A549 (cell line): ENCODE data around the gene IL1F10.

Source experiments
- CTCF ChIP-seq: fragments of >200 bp; sonication (Bioruptor Twin); formaldehyde crosslinking; IDR thresholded peaks from 3 replicates; pipeline ENCODE4 v1.5.1; 2016
- FOSB ChIP-seq: fragments of 250-450 bp; sonication (Bioruptor Pico); IDR thresholded peaks from 2 replicates; pipeline ENCODE4 v1.5.0; 2020; ENCODE audit warnings: mild to moderate bottlenecking, moderate library complexity
- MYC ChIP-seq: IDR thresholded peaks from 2 replicates; pipeline ENCODE4 v1.6.1; 2012; ENCODE audit warnings: mild to moderate bottlenecking, inconsistent platforms, low read length, improper control_type of control experiment, borderline replicate concordance
- POLR2A ChIP-seq: IDR thresholded peaks from 2 replicates; pipeline ENCODE4 v1.6.1; 2012; ENCODE audit warnings: mild to moderate bottlenecking, low read length
- POLR2AphosphoS2 ChIP-seq: conservative IDR thresholded peaks from 2 replicates; pipeline ENCODE4 v1.6.1; 2012; ENCODE audit warnings: low read length, improper control_type of control experiment, inconsistent platforms
- RAD21 ChIP-seq, 2 experiments: fragments of >200 bp in 1 of 2; sonication (Bioruptor Twin) in 1 of 2; formaldehyde crosslinking in 1 of 2; IDR thresholded peaks in 1 of 2; conservative IDR thresholded peaks in 1 of 2; 2 replicates in 1 of 2; 3 replicates in 1 of 2; pipeline ENCODE4 v1.6.1; 2012 to 2018; ENCODE audit warnings: inconsistent platforms in 1 of 2
- RFX5 ChIP-seq: fragments of 450-650 bp; IDR thresholded peaks from 2 replicates; pipeline ENCODE4 v1.7.1; 2014; ENCODE audit warnings: antibody characterized with exemption, mild to moderate bottlenecking, moderate library complexity
- TF ChIP-seq, protein P1 (sequence below): fragments of 450-650 bp; IDR thresholded peaks from 2 replicates; pipeline ENCODE4 v1.6.1; 2014; ENCODE audit warnings: antibody characterized with exemption
- TF ChIP-seq, protein P2 (sequence below): IDR thresholded peaks from 2 replicates; pipeline ENCODE4 v1.6.1; 2012

DNA sequence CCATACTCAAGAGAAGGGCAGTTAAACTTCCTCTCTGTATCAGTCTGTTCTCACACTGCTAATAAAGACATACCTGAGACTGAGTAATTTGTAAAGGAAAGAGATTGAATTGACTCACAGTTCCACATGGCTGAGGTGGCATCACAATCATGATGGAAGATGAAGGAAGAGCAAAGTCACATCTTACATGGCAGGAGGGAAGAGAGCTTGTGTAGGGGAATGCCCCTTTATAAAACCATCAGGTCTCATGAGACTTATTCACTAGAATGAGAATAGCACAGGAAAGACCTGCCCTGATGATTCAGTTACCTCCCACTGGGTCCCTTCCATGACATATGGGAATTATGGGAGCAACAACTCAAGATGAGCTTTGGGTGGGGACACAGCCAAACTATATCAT lies 13.7 kb upstream of the IL1F10 start:
- TF ChIP-seq CTCF: no peak
- TF ChIP-seq MYC: no peak
- TF ChIP-seq, protein P1, sequence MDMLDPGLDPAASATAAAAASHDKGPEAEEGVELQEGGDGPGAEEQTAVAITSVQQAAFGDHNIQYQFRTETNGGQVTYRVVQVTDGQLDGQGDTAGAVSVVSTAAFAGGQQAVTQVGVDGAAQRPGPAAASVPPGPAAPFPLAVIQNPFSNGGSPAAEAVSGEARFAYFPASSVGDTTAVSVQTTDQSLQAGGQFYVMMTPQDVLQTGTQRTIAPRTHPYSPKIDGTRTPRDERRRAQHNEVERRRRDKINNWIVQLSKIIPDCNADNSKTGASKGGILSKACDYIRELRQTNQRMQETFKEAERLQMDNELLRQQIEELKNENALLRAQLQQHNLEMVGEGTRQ: no peak
- TF ChIP-seq POLR2A: no peak
- TF ChIP-seq RFX5: no peak
- TF ChIP-seq, protein P2, sequence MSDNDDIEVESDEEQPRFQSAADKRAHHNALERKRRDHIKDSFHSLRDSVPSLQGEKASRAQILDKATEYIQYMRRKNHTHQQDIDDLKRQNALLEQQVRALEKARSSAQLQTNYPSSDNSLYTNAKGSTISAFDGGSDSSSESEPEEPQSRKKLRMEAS: no peak
- TF ChIP-seq RAD21 (conservative IDR thresholded peaks at IDR 0.05 in 1 of 2, IDR thresholded peaks at IDR 0.05 in 1 of 2): no peak
- TF ChIP-seq FOSB (CRISPR knock-in tag): no peak
- TF ChIP-seq POLR2AphosphoS2: no peak
